ENCODE measurements around the gene TEX2. TPM values are rescaled to one million over a fixed set of nuclear protein-coding genes. Genes with fewer than 3 reads are reported as not detected.

The TEX2 gene
- polyA plus RNA-seq, 1 of the 3 experiments (the other 2 are of a cell fraction), result 24.0 TPM

DNA sequence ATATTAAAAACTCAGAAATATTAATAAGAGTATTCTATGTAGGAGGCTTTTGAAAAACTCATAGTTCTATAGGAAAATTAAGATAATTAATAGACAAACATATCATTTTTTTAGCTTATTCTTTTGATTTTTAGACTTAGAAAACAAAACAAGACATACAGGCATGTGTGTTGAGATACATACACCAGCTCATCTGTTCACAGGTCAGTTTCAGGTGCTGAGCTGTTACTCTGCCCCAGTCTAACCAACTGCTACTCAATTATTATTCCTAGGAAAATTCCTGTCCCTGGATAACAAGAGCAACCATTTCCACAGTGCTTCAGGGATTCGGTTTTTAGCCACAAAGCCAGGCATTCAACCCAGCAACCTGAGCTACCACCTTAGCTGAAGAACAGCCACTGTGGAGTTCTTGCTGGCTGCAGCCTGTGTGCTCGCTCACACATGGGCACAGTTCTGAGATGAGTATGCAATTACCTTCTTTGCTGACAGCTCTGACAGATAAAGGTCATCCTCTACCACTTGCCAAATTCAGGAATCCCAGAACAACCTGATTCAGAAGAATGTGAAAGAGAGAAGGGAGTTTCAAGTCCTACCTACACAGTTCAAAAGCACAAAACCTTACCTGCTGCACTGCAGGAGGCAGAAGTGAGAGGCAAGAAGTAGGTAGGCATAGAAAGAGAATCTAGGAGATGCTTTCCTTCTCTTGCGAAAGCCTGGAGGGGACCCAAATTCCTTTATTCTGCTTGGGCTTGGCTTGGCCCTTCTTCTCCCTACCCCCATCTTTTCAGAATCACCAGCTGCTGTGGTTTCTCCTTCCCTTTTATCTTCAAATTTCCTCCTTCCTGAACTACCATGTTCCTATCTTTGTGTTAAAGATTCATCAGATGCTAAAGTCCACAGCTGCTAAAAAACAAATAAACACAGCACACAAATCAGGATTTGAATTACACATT, 62.7 kb downstream of the TEX2 start:
- POLR2A ChIA-PET, result interaction anchor here (1.3 kb wide), 1 partner anchor 54 kb away, joined by 4 read pairs; no protein-coding TSS in a partner anchor
- Histone ChIP-seq H3K9ac (no peak overlapping the region), H3K27me3 (ENCODE audit: insufficient read depth) (no peaks in the 10 kb centered on the region), H3K4me2 (no peak overlapping the region), H2AFZ (ENCODE audit: low read depth) (no peak overlapping the region), H3F3A (replicated peaks; ENCODE audit: insufficient read depth) (peaks cover 51% of the 10 kb centered on the region), H3K27ac (ENCODE audit: low read depth in 2 of 2, low read length in 1 of 2) (peak overlapping the region in 1 of 2 experiments; percentile 26; a peak in 2 of 4 replicates), H3K36me3 (replicated peaks in 1 of 2; ENCODE audit: control insufficient read depth in 1 of 2, insufficient read depth in 2 of 2, low read length in 1 of 2) (peaks cover 0 to 19% of the 10 kb centered on the region in 2 experiments), H3K4me1 (ENCODE audit: control insufficient read depth in 1 of 2, insufficient read depth in 2 of 2, low read depth in 1 of 2, low read length in 1 of 2) (peaks cover 32 to 41% of the 10 kb centered on the region in 2 experiments), H4K20me1 (ENCODE audit: insufficient read depth) (no peaks in the 10 kb centered on the region), H3K79me2 (ENCODE audit: insufficient read depth) (peaks cover 61% of the 10 kb centered on the region), H3K9me2 (no peaks in the 10 kb centered on the region), H3K9me3 (peaks cover 14% of the 10 kb centered on the region; the same call in 1 of the 2 replicates), H3K4me3 (ENCODE audit: low read depth in 2 of 2, low read length in 1 of 2) (no peak overlapping the region)
- no peak for DNase-seq
- CTCF ChIA-PET, result interaction anchor here (0.7 to 2.2 kb wide), 11 partner anchors 9 to 281 kb away, joined by 3 to 10 read pairs (median 4); no protein-coding TSS in a partner anchor
- 72% methylated on average over 3 of the region's 3 CpGs for WGBS (ENCODE audit: low lambda C conversion rate)
- no peak for TF ChIP-seq TAF1 (IDR thresholded peaks at IDR 0.05; ENCODE audit: borderline replicate concordance, low read depth, low read length)
- TF ChIP-seq, protein P1, sequence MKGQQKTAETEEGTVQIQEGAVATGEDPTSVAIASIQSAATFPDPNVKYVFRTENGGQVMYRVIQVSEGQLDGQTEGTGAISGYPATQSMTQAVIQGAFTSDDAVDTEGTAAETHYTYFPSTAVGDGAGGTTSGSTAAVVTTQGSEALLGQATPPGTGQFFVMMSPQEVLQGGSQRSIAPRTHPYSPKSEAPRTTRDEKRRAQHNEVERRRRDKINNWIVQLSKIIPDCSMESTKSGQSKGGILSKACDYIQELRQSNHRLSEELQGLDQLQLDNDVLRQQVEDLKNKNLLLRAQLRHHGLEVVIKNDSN (IDR thresholded peaks at IDR 0.05; ENCODE audit: borderline replicate concordance, low read depth), result no peak
- TF ChIP-seq PBX3 (IDR thresholded peaks at IDR 0.05), result peak; percentile 37

DNA sequence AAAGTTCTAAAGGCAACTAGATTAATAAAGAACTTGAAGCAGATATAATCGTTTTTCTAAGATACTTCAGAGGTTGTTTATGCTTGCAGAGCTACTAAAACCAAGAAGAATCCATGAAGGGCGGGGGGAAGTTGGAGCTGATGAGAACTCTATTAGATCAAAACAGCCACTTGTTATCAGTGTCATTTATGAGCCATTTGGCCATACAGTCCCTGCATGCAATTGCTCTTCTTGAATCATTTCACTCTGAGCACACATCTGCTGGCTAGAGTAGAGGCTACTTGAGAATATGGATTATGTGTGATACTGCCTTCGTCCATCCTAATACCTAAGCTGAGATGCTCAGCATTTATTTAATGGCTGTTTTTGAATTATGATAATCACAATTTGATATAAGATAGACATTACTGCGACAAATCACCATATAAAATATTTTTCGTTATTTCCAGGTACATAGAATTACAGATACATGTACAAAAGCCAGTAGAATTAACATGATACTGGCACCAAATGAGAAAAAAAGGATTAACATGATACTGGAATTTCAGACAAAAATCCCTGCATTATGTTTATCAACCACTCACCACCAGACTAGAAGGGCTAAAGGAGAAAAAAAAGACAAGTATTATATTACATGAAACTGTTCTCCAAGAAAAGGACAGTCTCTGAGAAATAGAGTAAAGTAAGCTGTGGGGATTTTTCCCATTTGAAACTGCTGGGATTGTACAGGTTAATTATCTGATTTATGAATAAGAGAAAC, 64.5 kb downstream of the TEX2 start:
- no peak overlapping the region for H3K4me3 ChIP-seq (ENCODE audit: low read depth in 2 of 2, low read length in 1 of 2)
- DNase-seq, result no peak
- no peaks in the 10 kb centered on the region for H3K9me2 ChIP-seq
- ChIA-PET CTCF (interaction anchor here (0.8 to 2.0 kb wide), 3 partner anchors 10 to 59 kb away, joined by 3 to 5 read pairs (median 5); no protein-coding TSS in a partner anchor), POLR2A (no interaction called here)
- peaks cover 22 to 28% of the 10 kb centered on the region in 2 experiments for H3K4me1 ChIP-seq (ENCODE audit: control insufficient read depth in 1 of 2, insufficient read depth in 2 of 2, low read depth in 1 of 2, low read length in 1 of 2)
- H3K79me2 ChIP-seq (ENCODE audit: insufficient read depth), result peaks cover 42% of the 10 kb centered on the region
- no peak overlapping the region for H3K4me2 ChIP-seq
- 90% methylated on average over 5 of the region's 5 CpGs for WGBS (ENCODE audit: low lambda C conversion rate)
- H3K27ac ChIP-seq (ENCODE audit: low read depth in 2 of 2, low read length in 1 of 2), result no peak overlapping the region
- no peak overlapping the region for H2AFZ ChIP-seq (ENCODE audit: low read depth)
- TF ChIP-seq, protein P2, sequence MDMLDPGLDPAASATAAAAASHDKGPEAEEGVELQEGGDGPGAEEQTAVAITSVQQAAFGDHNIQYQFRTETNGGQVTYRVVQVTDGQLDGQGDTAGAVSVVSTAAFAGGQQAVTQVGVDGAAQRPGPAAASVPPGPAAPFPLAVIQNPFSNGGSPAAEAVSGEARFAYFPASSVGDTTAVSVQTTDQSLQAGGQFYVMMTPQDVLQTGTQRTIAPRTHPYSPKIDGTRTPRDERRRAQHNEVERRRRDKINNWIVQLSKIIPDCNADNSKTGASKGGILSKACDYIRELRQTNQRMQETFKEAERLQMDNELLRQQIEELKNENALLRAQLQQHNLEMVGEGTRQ (IDR thresholded peaks at IDR 0.05; ENCODE audit: borderline replicate concordance, low read depth, low read length), result no peak
- no peaks in the 10 kb centered on the region for H3K27me3 ChIP-seq (ENCODE audit: insufficient read depth)
- H4K20me1 ChIP-seq (ENCODE audit: insufficient read depth), result no peaks in the 10 kb centered on the region
- peaks cover 14 to 33% of the 10 kb centered on the region in 2 experiments for H3K36me3 ChIP-seq (replicated peaks in 1 of 2; ENCODE audit: control insufficient read depth in 1 of 2, insufficient read depth in 2 of 2, low read length in 1 of 2)
- no peak overlapping the region for H3K9ac ChIP-seq
- H3F3A ChIP-seq (replicated peaks; ENCODE audit: insufficient read depth), result peaks cover 34% of the 10 kb centered on the region
- H3K9me3 ChIP-seq, result peaks cover 14% of the 10 kb centered on the region; the same call in 1 of the 2 replicates
